ENCODE measurements around the gene ANKS1A.

DNA sequence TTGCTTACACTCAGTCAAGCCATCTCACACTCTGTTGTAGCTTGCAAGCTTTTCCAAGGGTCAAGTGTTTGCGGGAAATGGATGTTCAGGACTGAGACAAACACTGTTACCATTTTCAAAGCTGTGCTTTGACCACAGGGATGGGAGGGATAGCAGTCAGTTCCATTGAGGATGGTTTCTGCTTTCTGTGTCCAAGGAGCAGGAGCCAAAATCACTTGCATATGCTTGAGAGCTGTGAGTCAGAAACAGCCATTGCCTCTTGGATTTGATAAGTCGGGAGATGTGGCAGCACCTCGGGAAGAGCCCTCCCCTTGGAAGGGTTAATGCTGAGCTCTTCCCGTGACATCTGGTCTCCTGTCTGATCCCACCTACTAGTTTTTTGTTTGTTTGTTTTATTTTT, 166.8 kb downstream of the ANKS1A start:
- TF ChIP-seq ZNF146 (tag by site-specific recombination; IDR thresholded peaks at IDR 0.05) = no peak
- no peak for TF ChIP-seq ZNF23 (tag by site-specific recombination; IDR thresholded peaks at IDR 0.05; ENCODE audit: borderline replicate concordance)
- TF ChIP-seq SALL2 (tag by site-specific recombination; IDR thresholded peaks at IDR 0.05; ENCODE audit: borderline replicate concordance) = no peak
- TF ChIP-seq, protein P1, sequence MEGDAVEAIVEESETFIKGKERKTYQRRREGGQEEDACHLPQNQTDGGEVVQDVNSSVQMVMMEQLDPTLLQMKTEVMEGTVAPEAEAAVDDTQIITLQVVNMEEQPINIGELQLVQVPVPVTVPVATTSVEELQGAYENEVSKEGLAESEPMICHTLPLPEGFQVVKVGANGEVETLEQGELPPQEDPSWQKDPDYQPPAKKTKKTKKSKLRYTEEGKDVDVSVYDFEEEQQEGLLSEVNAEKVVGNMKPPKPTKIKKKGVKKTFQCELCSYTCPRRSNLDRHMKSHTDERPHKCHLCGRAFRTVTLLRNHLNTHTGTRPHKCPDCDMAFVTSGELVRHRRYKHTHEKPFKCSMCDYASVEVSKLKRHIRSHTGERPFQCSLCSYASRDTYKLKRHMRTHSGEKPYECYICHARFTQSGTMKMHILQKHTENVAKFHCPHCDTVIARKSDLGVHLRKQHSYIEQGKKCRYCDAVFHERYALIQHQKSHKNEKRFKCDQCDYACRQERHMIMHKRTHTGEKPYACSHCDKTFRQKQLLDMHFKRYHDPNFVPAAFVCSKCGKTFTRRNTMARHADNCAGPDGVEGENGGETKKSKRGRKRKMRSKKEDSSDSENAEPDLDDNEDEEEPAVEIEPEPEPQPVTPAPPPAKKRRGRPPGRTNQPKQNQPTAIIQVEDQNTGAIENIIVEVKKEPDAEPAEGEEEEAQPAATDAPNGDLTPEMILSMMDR (tag by site-specific recombination; IDR thresholded peaks at IDR 0.05) = no peak
- TF ChIP-seq, protein P2, sequence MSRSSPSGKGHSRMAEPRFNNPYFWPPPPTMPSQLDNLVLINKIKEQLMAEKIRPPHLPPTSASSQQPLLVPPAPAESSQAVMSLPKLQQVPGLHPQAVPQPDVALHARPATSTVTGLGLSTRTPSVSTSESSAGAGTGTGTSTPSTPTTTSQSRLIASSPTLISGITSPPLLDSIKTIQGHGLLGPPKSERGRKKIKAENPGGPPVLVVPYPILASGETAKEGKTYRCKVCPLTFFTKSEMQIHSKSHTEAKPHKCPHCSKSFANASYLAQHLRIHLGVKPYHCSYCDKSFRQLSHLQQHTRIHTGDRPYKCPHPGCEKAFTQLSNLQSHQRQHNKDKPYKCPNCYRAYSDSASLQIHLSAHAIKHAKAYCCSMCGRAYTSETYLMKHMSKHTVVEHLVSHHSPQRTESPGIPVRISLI (tag by site-specific recombination; IDR thresholded peaks at IDR 0.05) = no peak
- TF ChIP-seq, protein P3, sequence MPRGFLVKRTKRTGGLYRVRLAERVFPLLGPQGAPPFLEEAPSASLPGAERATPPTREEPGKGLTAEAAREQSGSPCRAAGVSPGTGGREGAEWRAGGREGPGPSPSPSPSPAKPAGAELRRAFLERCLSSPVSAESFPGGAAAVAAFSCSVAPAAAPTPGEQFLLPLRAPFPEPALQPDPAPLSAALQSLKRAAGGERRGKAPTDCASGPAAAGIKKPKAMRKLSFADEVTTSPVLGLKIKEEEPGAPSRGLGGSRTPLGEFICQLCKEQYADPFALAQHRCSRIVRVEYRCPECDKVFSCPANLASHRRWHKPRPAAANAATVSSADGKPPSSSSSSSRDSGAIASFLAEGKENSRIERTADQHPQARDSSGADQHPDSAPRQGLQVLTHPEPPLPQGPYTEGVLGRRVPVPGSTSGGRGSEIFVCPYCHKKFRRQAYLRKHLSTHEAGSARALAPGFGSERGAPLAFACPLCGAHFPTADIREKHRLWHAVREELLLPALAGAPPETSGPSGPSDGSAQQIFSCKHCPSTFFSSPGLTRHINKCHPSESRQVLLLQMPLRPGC (tag by site-specific recombination; IDR thresholded peaks at IDR 0.05) = no peak
- no peak for TF ChIP-seq ZBTB8A (tag by site-specific recombination; IDR thresholded peaks at IDR 0.05)
- TF ChIP-seq, protein P4, sequence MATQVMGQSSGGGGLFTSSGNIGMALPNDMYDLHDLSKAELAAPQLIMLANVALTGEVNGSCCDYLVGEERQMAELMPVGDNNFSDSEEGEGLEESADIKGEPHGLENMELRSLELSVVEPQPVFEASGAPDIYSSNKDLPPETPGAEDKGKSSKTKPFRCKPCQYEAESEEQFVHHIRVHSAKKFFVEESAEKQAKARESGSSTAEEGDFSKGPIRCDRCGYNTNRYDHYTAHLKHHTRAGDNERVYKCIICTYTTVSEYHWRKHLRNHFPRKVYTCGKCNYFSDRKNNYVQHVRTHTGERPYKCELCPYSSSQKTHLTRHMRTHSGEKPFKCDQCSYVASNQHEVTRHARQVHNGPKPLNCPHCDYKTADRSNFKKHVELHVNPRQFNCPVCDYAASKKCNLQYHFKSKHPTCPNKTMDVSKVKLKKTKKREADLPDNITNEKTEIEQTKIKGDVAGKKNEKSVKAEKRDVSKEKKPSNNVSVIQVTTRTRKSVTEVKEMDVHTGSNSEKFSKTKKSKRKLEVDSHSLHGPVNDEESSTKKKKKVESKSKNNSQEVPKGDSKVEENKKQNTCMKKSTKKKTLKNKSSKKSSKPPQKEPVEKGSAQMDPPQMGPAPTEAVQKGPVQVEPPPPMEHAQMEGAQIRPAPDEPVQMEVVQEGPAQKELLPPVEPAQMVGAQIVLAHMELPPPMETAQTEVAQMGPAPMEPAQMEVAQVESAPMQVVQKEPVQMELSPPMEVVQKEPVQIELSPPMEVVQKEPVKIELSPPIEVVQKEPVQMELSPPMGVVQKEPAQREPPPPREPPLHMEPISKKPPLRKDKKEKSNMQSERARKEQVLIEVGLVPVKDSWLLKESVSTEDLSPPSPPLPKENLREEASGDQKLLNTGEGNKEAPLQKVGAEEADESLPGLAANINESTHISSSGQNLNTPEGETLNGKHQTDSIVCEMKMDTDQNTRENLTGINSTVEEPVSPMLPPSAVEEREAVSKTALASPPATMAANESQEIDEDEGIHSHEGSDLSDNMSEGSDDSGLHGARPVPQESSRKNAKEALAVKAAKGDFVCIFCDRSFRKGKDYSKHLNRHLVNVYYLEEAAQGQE (tag by site-specific recombination; IDR thresholded peaks at IDR 0.05) = no peak
- TF ChIP-seq ZNF112 (tag by site-specific recombination; IDR thresholded peaks at IDR 0.05) = no peak

Measured in HEK293 (cell line).